ENCODE results near the gene URGCP.
"Not testable (repeated sequence)": the region's sequence is repeated elsewhere in the genome, so short reads cannot be mapped to it uniquely, and the experiment has no call there.

Gene URGCP

DNA sequence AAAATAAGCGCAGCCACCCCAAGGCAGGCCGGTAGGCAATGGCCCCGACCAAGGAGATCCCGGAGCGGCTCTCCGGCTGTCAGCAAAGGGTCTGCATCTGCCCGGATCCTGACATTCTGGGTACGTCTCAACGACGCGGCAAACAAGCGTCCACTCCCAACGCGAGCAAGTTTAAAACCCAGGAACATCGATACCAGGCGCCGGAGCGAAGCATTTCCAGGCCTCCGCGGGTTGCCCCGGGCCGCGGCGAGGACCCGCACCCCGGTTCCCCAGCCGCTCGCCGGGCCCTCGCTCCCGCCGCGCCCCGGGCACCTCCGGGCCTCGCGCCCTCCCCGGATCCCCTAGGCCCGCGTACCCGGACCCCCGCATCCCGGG is 453 bp downstream of the URGCP start:
- no peak for FAIRE-seq

- no peak for FAIRE-seq
Observed at GRCh38 chr7:43905209-43905946, 1.0 kb downstream of the URGCP start.

GRCh38 chr7:43904533-43905208 is 1.7 kb downstream of the URGCP start:
- FAIRE-seq, result no peak

- FAIRE-seq, result no peak
Observed at GRCh38 chr7:43902542-43903054, 3.8 kb downstream of the URGCP start.

- not testable (repeated sequence) for FAIRE-seq
Observed at GRCh38 chr7:43898571-43898970, 7.8 kb downstream of the URGCP start.

- no peak for FAIRE-seq
Observed at GRCh38 chr7:43895847-43896415, 10.5 kb downstream of the URGCP start.

- FAIRE-seq, result no peak
Observed at GRCh38 chr7:43891069-43891955, 15.1 kb downstream of the URGCP start.

DNA sequence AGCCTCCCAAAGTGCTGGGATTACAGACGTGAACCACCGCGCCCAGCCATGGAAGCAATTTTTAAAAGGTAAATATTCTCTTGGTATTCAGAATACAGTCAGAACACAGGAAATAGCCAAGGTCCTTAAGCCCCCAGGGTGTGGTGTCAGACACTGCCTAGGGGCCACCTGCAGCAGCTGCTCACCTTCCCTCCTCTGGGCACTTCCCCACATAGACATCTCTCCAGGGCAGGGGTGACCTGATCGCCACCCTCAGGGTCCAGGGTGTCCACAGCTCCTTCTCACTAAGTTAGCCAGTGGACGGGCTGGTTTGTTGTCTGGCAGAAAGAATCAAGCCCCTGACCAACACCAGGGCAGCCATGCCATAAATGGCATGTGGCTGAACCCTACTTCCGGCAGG is 15.9 kb downstream of the URGCP start:
- FAIRE-seq, result no peak

DNA sequence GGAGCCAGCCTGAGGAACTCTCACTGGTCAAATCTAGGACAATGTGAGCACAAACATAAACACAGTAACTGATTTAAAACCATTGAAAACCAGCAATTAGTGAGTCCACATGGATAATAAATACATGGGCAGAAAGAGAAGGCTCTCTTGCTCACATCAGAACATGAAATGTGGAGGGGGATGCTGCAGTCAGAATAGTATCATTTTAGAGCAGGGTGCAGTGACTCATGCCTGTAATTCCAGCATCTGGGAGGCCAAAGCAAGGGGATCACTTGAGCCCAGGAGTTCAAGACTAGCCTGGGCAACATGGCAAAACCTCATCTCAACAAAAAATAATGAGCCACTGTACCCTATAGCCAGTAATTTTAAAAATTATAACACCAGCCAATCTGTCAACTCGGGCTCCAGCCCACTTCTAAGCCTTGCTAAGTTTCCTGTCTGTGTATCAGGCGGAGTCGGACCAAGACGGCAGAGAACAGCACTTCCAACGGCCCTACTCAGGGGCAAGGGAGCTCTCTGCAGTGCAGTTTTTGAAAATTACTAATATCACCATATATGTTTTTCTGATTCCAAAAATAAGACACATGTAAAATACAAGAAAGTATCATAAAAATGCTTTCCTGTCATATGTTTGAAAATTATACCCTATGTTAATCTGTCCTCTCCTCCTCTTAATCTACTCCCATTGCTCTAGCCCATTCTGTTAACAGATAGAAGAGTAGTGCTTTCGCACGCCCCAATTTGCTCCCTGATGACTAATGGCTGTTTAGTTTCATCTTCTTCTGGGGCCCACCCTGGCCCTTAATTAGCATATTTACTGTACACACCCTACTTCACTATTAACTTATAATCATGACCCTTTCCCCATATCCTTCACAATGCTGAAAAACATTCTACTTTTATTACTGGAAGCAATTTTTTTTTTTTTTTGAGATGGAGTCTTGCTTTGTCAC is 17.1 kb downstream of the URGCP start:
- no peak for FAIRE-seq

DNA sequence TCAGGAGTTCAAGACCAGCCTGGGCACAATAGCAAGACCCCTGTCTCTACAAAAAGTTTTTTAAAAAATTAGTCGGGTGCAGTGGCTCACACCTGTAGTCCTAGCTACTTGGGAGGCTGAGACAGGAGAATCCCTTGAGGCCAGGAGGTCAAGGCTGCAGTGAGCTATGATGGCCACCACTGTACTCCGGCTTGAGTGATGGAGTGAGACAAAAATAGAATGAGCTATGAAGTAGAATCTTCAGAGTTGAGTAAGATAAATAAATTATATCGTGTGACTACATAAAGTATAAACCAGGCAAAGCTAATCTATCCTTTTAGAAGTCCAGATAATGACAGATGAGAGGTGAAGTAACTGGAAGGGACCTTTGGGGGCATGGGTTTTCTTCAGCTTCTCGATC is 21.8 kb downstream of the URGCP start:
- FAIRE-seq, result no peak

DNA sequence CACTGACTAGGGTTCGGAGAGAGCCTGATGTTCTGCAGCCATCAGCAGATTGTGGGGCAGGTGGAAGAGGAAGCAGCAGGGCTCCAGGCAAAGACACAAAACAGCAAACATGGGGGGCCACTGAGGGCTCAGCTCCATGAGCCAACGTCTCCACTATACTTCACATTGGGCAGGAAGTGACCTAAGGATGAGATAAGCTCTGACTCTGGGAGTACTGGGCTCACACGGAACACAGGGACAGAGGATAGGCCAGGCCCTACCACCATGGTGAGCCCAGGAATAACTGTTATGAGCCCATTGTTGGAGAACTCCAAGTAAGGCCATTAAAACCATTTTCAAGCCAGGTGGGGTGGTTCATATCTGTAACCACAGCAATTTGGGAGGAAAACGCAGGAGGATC is 22.2 kb downstream of the URGCP start:
- FAIRE-seq, result no peak

DNA sequence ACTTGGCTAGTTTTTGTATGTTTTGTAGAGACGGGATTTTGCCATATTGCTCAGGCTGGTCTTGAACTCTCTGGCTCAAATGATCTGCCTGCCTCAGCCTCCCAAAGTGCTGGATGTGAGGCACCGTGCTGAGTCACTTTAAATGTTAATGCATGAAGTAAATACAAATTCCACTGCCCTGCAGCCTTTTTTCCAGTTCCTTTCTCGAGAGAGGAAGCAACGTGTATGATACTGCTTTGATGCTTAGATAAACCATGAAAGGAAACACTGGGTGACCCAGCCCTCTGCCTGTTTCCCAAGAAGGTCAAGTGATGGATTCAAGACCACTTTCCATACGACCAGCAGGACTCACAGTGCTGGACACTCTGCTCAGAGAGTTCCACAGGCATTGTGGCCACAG is 25.8 kb downstream of the URGCP start:
- FAIRE-seq, result no peak

DNA sequence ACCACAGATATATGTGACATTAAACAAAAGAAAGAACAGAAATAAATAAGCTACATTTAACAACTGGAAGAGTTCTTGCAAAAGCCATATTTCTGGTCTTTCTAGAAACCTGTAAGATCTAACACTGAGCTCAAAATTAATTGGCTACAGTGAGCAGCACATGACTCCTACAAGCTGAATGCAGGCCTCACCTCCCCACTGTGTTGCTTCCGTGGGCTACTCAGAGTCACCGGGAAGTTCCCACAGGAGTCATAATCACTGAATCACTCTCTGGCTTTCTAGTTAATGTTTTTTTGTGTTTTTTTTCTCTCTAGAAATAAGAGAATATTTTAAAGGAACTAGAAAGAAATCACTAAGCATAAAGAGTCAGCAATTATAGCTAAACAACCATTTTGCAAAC is 26.9 kb downstream of the URGCP start:
- no peak for FAIRE-seq

- no peak for FAIRE-seq
Observed at GRCh38 chr7:43878867-43879266, 27.5 kb downstream of the URGCP start.

GRCh38 chr7:43877968-43878864 is 28.2 kb downstream of the URGCP start:
- no peak for FAIRE-seq

DNA sequence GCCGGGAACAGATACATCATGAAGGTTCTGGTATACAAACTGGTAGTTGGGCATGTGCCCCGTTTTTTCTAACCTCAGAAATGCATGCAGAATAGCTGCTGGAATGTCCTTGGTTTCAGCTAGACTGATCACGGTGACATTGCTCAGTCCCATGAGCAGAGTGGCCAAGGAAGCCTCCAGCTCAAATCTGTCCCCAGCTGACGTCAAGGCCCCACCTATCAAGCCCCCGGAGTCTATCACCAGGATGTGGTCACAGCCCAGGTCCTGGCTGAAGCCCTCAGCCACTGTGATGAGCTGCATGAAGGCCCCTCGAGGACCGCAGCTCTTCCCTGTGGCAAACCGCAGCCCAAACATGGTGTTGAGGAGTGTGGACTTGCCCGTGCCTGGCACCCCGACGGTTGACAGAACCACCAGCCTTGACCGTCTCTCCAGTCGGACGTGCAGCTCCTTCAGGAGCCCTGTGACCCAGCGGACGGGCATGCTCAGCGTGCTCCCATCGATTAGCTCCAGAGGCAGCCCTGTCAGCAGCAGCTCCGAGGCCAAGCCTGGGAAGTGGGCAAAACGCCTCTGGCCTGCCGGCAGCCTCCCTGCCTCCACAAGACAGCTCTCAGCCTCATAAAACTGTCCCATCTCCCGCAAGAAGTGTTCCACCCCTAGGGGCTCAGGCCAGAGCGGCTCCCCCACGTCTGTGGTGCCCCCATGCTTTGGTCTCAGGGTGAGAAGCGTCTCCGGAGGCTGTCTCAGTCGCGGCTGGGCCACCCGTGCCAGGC is 29.2 kb downstream of the URGCP start:
- no peak for FAIRE-seq

- FAIRE-seq, result no peak
Observed at GRCh38 chr7:43876241-43876640, 30.2 kb downstream of the URGCP start.

GRCh38 chr7:43873300-43873699 is 33.1 kb downstream of the URGCP start:
- FAIRE-seq, result no peak

GRCh38 chr7:43872406-43873110 is 33.8 kb downstream of the URGCP start:
- no peak for FAIRE-seq

Measured in islet of Langerhans (tissue), 1 donor.